ENCODE results near the gene PIP.

PIP gene

GRCh38 chr7:143185551-143185950, 53.7 kb downstream of the PIP start:
- Histone ChIP-seq H3K36me3 (replicated peaks) (no peaks in the 10 kb centered on the region), H3K27ac (no peak overlapping the region), H3K4me3 (ENCODE audit: low read depth, low read length) (no peak overlapping the region), H3K27me3 (replicated peaks) (no peaks in the 10 kb centered on the region)
- TF ChIP-seq CTCF (IDR thresholded peaks at IDR 0.05; ENCODE audit: low read depth, low read length, missing control alignments): no peak
- in situ Hi-C loops (cut with HindIII; ENCODE audit: low pct_ligation_motif_present, low sequenced_read_pairs): no loop called here
- no peak for DNase-seq

GRCh38 chr7:143188994-143189393, 57.1 kb downstream of the PIP start:
- Histone ChIP-seq H3K36me3 (replicated peaks) (no peaks in the 10 kb centered on the region), H3K27me3 (replicated peaks) (no peaks in the 10 kb centered on the region), H3K4me3 (ENCODE audit: low read depth, low read length) (no peak overlapping the region), H3K27ac (no peak overlapping the region)
- DNase-seq: no peak
- in situ Hi-C loops (cut with HindIII; ENCODE audit: low pct_ligation_motif_present, low sequenced_read_pairs): no loop called here
- TF ChIP-seq CTCF (IDR thresholded peaks at IDR 0.05; ENCODE audit: low read depth, low read length, missing control alignments): no peak
